HG02938 (cell line): ENCODE results near the gene SRSF11.
"Not testable (repeated sequence)": the region's sequence is repeated elsewhere in the genome, so short reads cannot be mapped to it uniquely, and the experiment has no call there.

Experiments used
- ATAC-seq: cut with Tn5 transposase; IDR thresholded peaks from one replicate; pipeline ENCODE4 v1.9.1; 2021; ENCODE audit warnings: mild to moderate bottlenecking, moderate library complexity; ENCODE audit not compliant: unreplicated experiment

SRSF11 gene, protein sequence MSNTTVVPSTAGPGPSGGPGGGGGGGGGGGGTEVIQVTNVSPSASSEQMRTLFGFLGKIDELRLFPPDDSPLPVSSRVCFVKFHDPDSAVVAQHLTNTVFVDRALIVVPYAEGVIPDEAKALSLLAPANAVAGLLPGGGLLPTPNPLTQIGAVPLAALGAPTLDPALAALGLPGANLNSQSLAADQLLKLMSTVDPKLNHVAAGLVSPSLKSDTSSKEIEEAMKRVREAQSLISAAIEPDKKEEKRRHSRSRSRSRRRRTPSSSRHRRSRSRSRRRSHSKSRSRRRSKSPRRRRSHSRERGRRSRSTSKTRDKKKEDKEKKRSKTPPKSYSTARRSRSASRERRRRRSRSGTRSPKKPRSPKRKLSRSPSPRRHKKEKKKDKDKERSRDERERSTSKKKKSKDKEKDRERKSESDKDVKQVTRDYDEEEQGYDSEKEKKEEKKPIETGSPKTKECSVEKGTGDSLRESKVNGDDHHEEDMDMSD

DNA sequence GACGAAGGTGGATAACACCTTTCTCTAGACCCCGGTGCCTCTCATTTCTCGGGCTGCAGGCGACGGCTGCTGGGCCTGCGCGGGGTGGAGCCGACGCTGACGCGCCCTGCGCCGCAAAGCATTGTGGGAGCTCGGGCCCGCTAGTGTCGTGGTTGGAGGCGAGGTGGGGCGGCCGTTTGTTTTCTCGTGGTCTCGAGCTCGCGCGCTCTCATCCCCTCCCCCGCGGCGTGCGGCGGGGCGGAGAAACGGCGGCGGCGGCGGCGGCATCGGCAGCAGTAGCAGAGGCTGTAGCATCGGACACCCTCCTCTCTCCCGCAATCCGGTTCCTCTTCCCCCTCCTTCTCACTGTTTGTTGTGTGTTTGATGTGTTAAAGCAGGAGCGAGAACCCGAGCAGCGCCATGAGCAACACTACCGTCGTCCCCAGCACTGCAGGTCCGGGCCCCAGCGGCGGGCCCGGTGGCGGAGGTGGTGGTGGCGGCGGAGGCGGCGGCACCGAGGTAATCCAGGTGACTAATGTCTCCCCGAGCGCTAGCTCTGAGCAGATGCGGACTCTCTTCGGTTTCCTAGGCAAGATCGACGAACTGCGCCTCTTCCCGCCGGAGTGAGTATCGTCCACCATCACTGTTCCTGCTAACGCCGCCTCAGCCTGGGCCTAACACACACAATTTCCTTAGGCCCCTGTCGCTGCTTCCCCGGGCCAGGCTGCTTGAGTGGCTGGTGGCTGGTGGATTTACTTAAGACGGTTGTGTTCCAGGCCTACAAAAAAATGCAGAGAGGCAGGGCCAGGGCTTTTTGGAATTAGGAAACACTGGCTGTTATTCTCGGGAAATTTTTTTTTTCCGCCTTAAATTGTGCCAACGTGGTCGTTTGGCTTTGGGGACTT is at the start of gene SRSF11:
Gene SRSF11 (plus strand): TSS at position 143 of the 884 bp plus-strand sequence. CDS start 257 bp downstream, at position 400.
- ATAC-seq = peak; percentile 93

DNA sequence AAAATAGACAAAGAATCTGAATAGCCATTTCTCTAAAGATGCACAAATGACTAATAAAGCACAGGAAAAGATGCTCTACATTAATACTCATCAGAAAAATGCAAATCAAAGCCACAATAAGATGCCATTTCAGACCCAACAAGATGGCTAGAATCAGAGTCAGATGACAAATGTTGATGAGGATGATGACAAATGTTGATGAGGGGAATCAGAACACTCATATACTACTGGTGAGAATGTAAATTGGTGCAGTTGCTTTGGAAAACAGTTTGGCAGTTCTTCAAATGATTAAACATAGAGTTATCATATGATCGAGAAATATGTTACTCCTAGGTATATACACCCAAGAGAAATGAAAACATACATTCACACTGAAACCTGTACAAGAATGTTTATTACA is 49.7 kb upstream of the SRSF11 start:
- no peak for ATAC-seq

DNA sequence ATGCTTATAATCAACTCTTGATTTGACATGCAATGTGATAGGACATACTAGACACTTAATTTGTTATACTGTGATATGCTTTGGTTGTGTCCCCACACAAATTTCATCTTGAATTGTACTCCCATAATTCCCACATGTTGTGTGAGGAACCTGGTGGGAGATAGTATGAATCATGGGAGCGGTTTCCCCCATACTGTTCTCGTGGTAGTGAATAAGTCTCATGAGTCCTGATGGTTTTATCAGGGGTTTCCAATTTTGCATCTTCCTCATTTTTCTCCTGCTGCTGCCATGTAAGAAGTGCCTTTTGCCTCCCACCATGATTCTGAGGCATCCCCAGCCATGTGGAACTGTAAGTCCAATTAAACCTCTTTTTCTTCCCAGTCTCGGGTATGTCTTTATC is 36.0 kb upstream of the SRSF11 start:
- ATAC-seq = not testable (repeated sequence)

DNA sequence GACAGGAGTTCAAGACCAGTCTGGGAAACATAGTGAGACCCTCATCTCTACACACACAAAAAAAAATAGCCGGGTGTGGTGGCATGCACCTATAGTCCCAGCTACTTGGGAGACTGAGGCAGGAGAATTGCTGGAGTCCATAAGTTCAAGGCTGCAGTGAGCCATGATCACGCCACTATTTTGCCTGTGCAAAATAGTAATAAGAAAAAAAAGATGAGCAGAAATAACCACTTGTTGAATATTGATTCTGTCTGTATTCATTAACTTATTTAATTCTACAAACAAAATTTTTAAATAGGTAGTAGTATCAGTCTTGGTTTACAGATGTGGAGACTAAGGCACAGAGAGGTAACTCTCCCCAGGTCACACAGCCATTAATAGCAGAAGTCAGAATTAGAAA is 32.7 kb upstream of the SRSF11 start:
- ATAC-seq = no peak

DNA sequence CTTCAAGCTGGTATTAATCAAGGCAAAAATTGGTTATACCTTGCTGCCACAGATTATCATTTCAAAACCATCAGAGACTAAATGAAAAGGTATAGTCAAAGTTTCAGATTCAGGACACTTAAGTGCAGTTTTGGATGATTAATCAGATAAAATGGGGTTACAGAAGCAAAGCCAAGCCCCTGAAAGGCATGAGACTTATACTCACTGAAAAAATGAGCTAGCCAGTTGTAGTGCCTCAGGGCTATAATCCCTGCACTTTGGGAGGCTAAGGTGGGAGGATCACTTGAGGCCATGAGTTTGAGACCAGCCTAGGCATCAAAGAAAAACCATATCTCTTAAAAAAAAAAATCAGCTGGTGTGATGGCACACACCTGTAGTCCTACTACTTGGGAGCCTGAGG is 31.0 kb upstream of the SRSF11 start:
- no peak for ATAC-seq

DNA sequence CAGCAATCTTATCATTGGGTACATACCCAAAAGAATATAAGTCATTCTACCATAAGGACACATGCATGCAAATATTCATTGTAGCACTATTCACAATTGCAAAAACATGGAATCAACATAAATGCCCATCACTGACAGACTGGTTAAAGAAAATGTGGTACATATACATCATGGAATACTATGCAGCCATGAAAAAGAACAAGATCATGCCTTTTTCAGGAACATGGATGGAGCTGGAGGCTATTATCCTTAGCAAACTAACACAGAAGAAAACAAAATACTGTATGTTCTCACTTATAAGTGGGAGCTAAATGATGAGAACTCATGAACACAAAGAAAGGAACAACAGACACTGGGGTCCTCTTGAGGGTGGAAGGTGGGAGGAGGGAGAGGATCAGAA is 28.7 kb upstream of the SRSF11 start:
- not testable (repeated sequence) for ATAC-seq

DNA sequence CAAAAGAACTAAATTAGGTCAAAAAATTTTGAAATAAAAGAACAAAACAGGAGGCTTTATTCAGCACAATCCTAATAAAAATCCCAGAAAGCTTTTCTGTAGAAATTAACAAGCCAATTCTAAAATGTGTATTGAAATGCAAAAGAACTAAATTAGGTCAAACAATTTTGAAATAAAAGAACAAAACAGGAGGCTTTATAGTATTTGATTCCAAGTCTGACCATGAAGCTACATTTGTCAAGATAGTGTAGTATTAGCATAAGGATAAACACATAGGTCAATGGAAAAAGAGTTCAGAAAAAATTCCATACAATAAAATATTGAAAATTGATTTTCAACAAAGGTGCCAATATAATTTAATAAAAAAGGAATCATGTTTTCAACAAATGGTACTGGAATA is 26.6 kb upstream of the SRSF11 start:
- no peak for ATAC-seq

DNA sequence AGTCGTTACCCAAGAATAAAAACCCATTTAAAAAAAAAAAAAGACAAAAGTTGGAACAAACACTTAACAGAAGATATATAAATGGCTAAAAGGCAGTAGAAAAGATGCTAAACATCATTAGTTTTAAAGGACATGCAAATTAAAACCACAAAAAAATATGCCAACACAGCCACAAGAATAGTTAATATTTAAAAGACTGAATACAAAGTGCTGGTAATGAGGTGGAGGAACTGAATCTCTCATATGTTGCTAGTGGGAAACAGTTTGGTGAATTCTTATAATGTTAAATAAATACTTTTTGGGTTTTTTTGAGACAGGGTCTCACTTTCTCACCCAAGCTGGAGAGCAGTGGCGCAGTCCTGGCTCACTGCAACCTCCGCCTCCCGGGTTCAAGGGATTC is 25.8 kb upstream of the SRSF11 start:
- ATAC-seq = peak; percentile 98

DNA sequence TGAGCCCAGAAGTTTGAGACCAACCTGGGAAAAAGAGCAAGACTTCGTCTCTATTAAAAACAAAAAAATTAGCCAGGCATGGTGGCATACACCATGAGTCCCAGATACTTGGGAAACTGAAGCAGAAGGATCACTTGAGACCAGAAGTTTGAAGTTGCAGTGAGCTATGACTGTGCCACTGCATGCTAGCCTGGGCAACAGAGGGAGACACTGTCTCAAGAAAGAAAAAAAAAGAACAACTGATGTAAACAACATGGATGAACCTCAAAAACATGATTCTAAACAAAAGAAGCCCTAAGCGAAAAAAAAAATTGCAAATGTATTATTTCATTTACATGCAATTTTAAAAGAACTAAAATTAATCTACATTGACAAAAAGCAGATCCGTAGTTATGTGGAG is 24.8 kb upstream of the SRSF11 start:
- ATAC-seq = no peak

DNA sequence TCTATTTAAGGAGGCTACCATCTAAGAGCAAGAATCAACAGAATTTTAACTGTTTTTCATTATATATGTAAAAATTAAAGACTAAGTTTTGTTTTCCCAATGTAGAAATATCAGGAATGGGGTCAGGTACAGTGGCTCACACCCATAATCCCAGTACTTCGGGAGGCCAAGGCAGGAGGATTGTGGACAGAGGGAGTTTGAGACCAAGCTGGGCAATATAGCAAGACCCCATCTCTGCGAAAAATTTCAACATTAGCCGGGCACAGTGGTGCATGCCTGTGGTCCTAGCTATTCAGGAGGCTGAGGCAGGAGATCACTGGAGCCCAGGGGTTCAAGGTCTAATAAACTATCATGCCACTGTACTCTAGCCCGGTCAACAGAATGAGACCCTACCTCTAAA is 21.1 kb upstream of the SRSF11 start:
- no peak for ATAC-seq

DNA sequence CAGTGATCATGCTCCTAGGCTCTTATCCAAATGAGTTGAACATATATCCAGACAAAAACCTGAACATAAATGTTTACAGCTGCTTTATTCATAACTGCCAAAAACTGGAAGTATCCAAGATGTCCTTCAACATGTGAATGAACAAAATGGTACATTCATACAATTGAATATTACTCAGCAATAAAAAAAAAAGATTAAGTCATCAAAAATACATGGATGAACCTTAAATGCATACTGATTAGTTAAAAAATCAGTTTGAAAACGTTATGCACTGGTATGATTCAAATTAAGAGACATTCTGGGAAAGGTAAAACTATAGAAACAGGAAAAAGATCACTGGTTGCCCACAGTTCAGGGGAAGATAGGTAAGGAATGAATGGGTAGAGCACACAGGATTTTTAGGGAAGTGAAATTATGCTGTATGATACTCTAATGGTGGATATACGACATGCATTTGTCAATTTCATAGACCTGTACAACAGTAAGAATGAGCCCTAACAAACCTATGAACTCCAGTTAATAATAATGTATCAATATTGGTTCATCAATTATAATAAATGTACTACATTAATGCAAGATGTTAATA is 18.9 kb upstream of the SRSF11 start:
- no peak for ATAC-seq

DNA sequence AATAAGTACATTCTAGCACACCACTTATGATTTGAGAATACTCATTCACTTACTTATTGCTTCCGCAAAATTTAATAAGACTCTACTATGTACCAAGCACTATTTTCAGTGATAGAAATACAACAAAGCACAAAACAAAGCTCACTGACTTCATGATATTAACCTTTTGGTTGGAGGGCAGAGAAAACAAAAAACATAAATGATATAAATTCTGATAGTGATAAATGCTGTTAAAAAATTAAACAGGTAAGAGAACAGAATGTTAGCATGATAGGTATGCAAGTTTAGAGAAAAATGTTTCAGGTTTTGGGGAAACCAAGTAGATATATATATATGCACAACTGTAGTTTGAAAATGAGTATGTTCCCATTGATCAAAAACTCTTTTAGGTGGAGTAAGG is 17.0 kb upstream of the SRSF11 start:
- ATAC-seq = no peak

DNA sequence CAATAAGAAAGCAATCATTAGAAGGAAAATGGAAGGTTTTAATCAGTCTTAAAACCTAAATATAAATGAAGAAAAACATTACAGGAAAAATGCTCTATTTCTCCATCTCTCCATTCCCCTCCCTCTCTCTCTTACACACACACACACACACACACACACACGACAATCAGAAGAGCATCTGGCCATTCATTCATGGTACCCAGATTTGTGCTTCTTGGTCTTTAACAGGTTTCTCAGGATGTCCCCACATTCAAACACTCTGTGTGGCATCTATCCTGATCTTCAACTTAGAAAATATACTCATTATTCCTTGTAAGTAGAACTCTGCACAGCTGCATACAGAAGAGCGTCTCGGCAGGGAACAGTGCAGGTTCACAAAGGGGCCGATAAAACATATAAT is 16.6 kb upstream of the SRSF11 start:
- ATAC-seq = no peak

DNA sequence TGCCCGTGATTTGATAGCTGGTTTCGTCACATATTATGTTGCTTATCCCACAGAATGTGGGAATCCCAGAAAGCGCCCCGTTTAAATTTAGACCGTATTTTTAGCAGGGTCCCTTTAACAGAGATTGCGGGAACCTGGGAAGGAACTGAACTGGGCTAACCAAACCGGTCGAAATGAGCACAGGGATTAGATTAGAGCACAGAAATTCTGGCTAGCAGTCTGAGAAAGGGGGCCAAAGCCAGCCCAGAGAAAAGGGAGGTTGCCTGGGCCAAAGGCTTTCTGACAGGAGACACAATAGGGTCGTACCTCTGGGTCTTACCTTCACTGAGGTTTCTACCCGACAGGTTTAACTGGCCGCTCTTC is 16.1 kb upstream of the SRSF11 start:
- peak; percentile 32 for ATAC-seq

DNA sequence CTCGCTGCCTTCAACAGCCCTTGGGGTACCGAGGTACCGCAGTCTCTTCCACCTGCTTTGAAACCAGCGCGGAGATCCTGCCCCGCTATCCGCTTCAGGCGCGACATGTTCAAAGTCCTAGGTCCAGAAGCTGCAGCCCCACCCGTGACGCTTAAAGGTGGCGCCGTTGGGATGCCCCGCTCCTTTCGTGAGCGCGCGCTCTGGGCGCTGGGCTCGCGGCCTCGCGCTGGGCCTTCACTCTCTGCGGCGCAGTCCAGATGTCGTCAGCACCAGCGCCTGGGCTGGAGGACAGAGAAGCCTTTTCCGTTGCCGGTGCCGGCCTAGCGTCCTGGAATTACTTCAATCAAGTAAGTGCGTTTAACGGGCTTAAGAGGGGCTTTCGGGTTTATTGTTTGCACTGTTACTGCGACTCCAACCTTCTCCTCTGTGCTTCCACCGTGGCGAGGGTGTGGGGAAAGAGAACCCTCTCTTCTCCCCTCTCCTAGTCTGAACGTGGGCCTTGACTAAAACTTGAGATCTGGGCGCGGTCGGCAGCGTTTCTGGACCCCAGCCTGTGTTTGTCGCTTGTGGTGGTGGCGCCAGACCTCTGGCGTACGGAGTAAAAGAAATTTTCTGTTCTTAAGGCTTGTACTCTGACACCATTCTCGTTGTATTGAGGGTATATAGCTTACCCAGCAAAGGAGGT is 15.6 kb upstream of the SRSF11 start, which contains the start of gene LRRC40:
Gene LRRC40 (minus strand): TSS at position 146 of the 685 bp plus-strand sequence. CDS start 39 bp downstream, at position 107.
- ATAC-seq = peak; percentile 80

DNA sequence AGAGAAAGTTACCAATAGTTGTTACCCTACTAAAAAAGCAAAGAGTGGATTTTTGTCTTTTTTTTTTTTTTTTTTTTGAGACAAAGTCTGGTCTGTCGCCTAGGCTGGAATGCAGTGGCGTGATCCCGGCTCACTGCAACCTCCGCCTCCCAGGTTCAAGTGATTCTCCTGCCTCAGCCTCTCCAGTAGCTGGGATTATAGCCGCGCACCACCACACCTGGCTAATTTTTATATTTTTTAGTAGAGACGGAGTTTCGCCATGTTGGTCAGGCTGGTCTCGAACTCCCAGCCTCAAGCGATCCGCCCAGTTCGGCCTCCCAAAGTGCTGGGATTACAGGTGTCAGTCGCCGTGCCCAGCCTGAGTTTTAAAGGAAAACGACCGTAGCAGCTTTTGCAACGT is 14.3 kb upstream of the SRSF11 start:
- not testable (repeated sequence) for ATAC-seq

DNA sequence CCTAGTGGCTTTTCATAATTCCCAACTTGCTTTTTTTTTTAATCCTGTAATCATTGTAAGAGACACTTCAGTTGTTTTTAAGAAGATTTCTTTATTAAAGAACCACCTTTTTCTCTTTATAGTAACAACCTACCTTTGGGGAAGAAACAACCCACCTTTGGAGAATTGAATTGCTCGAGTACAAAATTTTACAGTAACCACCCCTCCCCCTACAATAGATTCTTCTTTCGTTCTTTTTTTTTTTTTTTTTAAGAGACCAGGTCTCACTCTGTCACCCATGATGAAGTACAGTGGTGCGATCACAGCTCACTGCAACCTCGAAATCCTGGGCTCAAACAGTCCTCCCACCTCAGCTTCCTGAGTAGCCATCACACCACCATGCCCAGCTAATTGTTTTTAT is 13.7 kb upstream of the SRSF11 start:
- ATAC-seq = no peak

DNA sequence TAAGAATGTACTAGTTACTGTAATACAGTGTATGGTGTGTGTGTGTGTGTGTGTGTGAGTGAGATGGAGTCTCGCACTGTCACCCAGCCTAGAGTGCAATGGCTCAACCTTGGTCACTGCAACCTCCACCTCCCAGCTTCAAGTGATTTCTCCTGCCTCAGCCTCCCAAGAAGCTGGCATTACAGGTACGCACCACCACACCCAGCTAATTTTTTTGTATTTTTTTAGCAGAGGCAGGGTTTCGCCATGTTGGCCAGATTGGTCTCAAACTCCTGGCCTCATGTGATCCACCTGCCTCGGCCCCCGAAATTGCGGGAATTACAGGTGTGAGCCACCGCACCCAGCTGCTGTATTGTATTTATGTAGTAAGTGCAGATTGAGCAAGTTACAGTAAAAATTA is 12.9 kb upstream of the SRSF11 start:
- no peak for ATAC-seq

DNA sequence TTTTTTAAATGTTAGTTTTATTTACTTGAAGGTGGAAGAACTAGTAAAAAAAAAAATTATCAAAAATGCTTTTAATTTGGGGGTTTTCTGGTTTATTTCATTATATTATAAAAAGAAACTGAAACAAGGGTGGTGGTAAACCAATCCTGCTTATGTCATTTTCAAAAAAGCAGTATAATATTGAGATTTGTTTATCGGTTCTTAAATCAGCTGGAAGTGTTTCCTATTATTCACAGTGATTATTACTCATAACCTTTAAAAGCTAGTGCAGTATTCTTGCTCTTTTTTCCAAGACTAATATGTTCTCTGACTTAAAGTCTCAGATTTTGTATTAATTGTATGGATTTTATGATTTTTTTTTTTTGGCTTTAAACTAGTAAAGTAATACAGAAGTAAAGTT is 10.4 kb upstream of the SRSF11 start:
- no peak for ATAC-seq

DNA sequence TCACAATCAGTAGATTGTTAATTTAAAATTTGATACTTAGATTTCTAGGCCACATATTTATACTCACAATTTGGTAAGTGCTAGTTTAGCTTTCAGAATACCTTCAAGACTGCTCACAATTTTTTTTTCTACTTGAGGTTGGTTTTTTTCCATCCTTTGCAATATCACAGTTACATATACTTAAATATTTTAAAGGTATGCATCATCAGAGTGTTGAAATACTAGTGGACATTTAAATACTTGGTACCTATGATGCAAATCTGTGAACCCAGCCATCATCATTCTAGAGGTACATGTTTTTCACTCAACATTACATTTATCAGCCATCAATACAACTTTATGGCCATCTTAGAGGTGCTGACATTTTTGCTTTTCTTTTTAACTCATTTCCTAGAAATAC is 9.6 kb upstream of the SRSF11 start:
- no peak for ATAC-seq

DNA sequence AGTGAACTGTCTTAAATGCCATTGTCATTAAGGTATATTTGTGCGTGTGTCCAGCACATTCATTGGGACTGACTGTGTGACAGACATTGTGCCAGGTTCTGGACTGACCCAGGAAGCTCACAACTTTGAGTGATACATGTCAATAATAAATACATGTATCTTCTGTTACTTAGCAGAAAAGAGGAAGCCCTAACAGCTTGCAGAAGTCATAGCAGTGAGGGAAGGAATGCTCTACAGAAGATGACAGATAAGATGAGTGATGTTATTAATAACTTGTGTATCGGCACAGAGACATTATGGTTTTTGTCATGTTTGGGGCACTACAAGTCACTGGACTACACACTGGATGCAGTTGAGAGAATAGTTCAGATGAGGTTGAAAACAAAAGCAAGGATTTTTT is 1.2 kb upstream of the SRSF11 start:
- no peak for ATAC-seq
